ENCODE measurements around the gene GALNTL6. TPM values are rescaled to one million over a fixed set of nuclear protein-coding genes. Genes with fewer than 3 reads are reported as not detected.

GALNTL6 gene
- total RNA-seq, 1 donor from 2014 or later: 1.7 TPM

DNA sequence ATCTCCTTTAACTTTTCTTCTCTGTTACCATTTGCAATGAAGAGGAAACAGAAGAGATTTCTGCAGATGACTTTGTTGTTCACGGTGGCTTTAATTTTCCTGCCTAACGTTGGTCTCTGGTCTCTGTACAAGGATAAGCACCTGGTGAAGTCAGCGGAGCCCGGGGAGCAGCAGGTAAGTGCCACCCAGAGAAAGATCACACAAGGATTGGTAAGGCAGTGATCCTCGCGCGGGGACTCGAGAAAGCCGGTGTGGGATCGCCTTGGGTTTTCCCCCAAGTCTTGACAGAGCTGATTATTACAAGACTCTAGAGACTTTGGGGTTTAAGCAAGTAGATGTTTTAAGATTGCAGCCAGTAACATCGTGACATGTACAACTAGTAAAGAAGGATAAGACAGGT, 1.3 kb downstream of the GALNTL6 start:
- Mint-ChIP-seq H3K9me3 (no peaks in the 10 kb centered on the region), H3K27me3 (peaks cover 52% of the 10 kb centered on the region), H3K4me1 (ENCODE audit: unreplicated experiment) (no peaks in the 10 kb centered on the region)

DNA sequence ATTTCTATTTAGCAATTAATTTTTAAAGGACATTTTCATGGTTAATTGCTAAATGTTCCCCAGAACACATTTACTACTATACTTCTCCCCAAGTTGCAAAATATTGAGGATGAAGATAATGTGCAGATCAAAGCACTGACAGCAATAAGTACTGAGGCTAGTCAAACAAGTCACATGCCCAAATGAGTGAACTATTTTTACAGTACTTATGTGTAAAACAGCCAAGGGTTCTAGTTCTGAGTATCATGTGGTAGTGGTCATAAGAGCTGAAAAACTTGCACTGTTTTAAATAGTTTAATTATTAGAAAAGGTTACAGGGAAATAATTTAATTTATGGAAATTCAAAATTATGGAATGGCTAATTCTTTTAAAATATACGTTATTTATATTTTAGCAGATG, 3.8 kb downstream of the GALNTL6 start:
- Mint-ChIP-seq H3K36me3 (no peaks in the 10 kb centered on the region), H3K27ac (no peak overlapping the region), H3K27me3 (peaks cover 38% of the 10 kb centered on the region), H3K4me1 (ENCODE audit: unreplicated experiment) (no peaks in the 10 kb centered on the region), H3K4me3 (no peak overlapping the region), H3K9me3 (no peaks in the 10 kb centered on the region)
- DNase-seq (ENCODE audit: extremely low spot score, unreplicated experiment): no peak
- TF ChIP-seq, protein P1, sequence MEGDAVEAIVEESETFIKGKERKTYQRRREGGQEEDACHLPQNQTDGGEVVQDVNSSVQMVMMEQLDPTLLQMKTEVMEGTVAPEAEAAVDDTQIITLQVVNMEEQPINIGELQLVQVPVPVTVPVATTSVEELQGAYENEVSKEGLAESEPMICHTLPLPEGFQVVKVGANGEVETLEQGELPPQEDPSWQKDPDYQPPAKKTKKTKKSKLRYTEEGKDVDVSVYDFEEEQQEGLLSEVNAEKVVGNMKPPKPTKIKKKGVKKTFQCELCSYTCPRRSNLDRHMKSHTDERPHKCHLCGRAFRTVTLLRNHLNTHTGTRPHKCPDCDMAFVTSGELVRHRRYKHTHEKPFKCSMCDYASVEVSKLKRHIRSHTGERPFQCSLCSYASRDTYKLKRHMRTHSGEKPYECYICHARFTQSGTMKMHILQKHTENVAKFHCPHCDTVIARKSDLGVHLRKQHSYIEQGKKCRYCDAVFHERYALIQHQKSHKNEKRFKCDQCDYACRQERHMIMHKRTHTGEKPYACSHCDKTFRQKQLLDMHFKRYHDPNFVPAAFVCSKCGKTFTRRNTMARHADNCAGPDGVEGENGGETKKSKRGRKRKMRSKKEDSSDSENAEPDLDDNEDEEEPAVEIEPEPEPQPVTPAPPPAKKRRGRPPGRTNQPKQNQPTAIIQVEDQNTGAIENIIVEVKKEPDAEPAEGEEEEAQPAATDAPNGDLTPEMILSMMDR (conservative IDR thresholded peaks at IDR 0.05): no peak

More for the DNA sequence above, 1.3 kb downstream of the GALNTL6 start:
- H3K4me3 Mint-ChIP-seq: peak overlapping the region; percentile 95
- H3K27ac Mint-ChIP-seq: no peak overlapping the region
- no peak for DNase-seq (ENCODE audit: extremely low spot score, unreplicated experiment)
- H3K36me3 Mint-ChIP-seq: no peaks in the 10 kb centered on the region
- TF ChIP-seq, protein P1 (conservative IDR thresholded peaks at IDR 0.05): no peak

DNA sequence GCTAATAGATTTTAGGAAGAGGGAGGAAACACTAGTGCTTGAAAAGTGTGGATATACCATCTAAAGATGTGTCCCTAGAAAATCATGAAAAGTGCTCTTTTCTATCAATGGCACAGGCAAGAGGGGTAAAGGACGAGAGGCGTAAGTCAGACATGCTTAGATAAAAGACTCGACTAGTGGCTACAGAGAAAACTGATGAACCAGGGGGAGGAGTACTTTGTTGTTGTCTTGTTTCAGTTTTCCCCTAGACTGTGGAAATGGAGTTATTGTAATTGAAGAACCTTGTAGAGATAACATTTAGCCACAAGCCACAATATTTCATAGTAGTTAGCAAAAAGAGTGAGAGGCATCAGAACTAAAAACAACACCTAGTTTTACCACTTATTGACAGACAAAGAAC, 21.4 kb downstream of the GALNTL6 start:
- Mint-ChIP-seq H3K36me3 (no peaks in the 10 kb centered on the region), H3K27ac (no peak overlapping the region), H3K9me3 (no peaks in the 10 kb centered on the region), H3K4me3 (no peak overlapping the region), H3K4me1 (ENCODE audit: unreplicated experiment) (no peaks in the 10 kb centered on the region), H3K27me3 (no peaks in the 10 kb centered on the region)
- DNase-seq (ENCODE audit: extremely low spot score, unreplicated experiment): no peak
- TF ChIP-seq, protein P1 (conservative IDR thresholded peaks at IDR 0.05): no peak

DNA sequence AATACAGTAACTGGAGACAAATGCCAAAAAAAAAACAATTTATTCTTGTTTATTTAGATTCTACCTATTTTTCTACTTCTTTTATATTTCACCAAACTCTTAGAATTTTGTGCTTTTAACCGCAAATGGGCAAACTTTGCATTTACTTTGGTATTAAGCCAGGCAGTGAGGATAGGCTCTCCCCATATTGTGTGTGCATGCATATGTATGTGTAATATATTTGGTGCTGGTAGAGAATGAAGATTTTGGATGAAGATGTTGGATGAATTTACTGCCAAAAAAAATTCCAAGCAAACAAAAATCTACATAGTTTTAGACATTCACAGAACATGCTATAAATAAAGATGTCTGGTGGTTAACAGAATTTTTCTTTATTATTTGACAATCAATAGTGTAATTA, 30.3 kb downstream of the GALNTL6 start:
- H3K27me3 Mint-ChIP-seq: no peaks in the 10 kb centered on the region
- TF ChIP-seq, protein P1 (conservative IDR thresholded peaks at IDR 0.05): no peak
- no peaks in the 10 kb centered on the region for H3K36me3 Mint-ChIP-seq
- H3K9me3 Mint-ChIP-seq: peaks cover 5% of the 10 kb centered on the region
- no peaks in the 10 kb centered on the region for H3K4me1 Mint-ChIP-seq (ENCODE audit: unreplicated experiment)
- DNase-seq (ENCODE audit: extremely low spot score, unreplicated experiment): no peak
- H3K4me3 Mint-ChIP-seq: no peak overlapping the region
- H3K27ac Mint-ChIP-seq: no peak overlapping the region

DNA sequence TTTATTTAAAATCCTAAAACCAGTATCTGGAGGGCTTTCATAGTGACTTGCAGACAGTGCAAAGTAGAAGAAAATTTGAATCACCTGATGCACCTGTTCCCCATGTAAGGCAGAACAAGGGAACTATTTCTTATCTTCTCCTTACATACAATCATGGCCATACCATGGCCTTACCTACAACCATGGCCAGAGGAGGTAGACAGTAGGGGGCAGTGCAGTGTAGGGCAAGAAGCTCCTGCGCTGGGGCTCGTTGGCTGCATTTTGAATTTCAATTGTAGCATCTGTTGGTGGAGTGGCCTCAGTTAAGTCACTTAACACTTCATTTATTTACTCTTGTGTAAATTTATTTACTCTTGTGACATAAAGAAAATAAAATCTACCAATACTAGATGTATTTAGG, 33.0 kb downstream of the GALNTL6 start:
- Mint-ChIP-seq H3K36me3 (no peaks in the 10 kb centered on the region), H3K27ac (no peak overlapping the region), H3K9me3 (peaks cover 5% of the 10 kb centered on the region), H3K4me3 (no peak overlapping the region), H3K4me1 (ENCODE audit: unreplicated experiment) (no peaks in the 10 kb centered on the region), H3K27me3 (no peaks in the 10 kb centered on the region)
- TF ChIP-seq, protein P1 (conservative IDR thresholded peaks at IDR 0.05): peak; percentile 74
- DNase-seq (ENCODE audit: extremely low spot score, unreplicated experiment): no peak

DNA sequence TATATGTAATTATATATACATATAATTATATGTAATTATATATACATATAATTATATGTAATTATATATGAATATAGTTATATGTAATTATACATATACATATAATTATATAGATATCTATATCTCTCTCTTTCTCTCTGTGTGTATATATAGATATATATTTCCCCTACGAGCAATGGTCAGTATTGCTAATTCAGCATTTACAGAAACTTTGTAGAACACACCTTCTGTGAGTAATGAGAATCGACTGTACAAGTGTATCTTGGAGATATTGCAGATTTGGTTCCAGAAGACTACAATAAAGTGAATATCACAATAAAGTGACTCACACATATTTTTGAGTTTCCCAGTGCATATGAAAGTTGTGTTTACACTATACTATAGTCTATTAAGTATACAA, 33.7 kb downstream of the GALNTL6 start:
- DNase-seq (ENCODE audit: extremely low spot score, unreplicated experiment): no peak
- Mint-ChIP-seq H3K27me3 (no peaks in the 10 kb centered on the region), H3K9me3 (peaks cover 5% of the 10 kb centered on the region), H3K36me3 (no peaks in the 10 kb centered on the region), H3K4me3 (no peak overlapping the region), H3K4me1 (ENCODE audit: unreplicated experiment) (no peaks in the 10 kb centered on the region), H3K27ac (no peak overlapping the region)
- TF ChIP-seq, protein P1 (conservative IDR thresholded peaks at IDR 0.05): no peak
